ENCODE results near the gene INPP1.
"Not testable (repeated sequence)": the region's sequence is repeated elsewhere in the genome, so short reads cannot be mapped to it uniquely, and the experiment has no call there.

INPP1 gene

GRCh38 chr2:190334479-190335224, 8.7 kb upstream of the INPP1 start:
- no peak for DNase-seq

DNA sequence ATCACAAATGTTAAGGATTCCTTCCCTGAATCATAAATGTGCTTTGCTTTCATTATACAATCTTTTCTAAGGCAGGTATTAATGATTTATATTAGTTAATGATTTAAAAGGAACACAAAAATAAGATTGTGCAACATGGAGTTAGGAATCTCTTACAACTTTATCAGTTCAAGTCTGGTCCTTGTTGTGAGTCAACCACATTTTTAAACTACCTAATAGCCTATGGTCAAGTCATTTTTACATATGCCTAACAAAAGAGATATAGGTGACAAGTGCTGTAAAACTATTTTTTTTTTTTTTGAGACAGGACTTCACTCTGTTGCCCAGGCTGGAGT, 8.2 kb upstream of the INPP1 start:
- no peak for DNase-seq

GRCh38 chr2:190335584-190335983, 7.8 kb upstream of the INPP1 start:
- not testable (repeated sequence) for DNase-seq

- no peak for DNase-seq
Observed at GRCh38 chr2:190336420-190336819, 7.0 kb upstream of the INPP1 start.

- no peak for DNase-seq
Observed at GRCh38 chr2:190338453-190338852, 4.9 kb upstream of the INPP1 start.

GRCh38 chr2:190339394-190339793, 4.0 kb upstream of the INPP1 start:
- DNase-seq: no peak

DNA sequence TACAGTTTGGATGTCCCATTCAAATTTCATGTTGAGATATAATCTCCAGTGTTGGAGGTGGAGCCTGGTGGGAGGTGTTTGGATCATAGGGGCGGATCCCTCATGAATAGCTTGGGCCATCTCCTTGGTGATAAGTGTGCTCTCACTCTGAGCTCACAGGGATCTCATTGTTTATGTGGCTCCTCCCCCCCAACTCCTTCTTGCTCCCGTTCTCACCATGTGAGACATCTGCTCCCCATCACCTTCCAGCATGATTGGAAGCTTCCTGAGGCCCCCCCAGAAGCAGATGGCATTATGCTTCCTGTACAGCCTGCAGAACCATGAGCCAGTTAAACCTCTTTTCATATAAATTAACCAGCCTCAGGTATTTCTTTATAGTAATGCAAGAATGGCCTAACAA, 3.0 kb upstream of the INPP1 start:
- DNase-seq: no peak

- no peak for DNase-seq
Observed at GRCh38 chr2:190342611-190343010, 778 bp upstream of the INPP1 start.

DNA sequence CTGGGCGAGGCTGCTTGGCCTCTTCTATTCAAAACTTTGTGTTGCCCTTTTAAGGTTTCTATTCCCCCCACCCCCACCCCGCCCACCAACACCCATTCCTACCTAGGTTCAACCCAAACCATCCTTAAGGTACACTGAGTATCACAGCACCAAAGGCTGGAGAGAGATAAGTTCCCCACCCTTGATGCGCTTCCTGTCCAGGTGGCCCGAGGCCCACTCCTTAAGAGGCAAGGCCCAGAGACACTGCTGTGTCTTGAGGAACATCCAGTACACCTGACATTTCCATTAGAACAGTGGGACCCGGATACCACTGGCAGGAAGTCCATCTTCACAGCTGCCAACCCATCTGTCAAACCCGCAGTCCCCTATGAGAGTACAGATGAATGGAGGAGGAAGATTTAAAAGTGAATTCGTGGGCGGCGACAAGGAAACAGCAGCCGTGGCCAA, 277 bp upstream of the INPP1 start:
- DNase-seq: no peak

DNA sequence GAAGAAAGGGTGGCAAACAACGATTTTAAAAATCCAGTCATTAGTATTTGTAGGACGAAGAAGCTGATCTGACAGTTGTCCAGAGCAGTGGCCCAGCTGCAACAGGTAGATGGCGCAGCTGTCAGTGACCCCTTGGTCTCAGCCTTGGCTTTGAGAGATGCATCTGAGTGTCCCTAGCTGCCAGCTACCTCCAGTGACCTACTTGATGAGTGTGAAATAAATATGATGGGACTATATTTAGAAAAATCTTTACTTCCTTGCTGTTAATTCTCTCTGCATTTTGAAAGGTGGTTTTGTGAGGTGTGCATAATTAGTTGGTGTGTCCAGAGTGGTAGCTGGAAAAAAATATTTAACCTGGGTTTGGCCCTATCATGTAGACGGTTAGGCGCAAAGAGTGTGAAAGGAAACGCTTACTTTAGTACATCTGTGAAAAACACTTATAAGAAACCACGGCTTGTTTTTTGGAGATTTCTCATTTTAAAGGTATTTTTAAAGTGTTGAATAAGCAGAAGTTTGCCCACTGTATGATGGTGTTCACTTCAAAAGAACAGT, 963 bp downstream of the INPP1 start:
- DNase-seq: no peak

DNA sequence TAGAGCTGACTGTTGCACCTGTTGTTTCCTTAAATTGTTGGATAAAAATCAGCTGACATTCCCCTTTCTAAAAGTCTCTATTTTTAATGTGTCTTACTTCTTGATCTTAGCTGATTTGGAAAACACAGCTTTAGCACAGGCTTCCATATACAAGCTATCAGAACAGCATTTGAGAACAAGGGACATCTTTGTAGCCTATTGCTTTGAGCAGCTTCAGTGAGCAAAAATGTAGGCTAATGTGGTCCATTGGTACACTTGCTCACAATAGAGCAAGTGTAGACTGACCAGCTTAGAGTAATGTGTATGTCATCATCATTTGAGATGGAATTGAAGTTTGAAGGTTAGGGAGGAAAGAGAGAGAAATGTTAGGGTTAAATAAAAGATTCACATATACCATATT, 7.0 kb downstream of the INPP1 start:
- DNase-seq: no peak

DNA sequence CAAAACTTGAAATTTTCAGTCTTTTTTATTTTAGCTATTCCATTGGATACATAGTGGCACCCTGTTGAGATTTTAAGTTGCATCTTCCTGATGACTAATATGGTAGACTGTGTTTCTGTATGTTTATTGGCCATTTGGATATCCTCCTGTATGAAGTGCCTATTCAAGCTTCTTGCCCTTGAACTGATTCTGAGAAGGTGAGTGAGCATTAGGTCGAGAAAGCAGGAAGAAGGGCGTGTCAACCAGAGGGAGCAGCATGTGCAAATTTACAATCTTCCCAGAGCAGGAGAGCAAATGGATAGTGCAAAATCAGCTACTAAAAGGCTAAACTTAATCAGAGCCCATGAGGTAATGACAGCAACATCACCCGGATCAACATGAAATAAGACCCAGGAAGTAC, 8.6 kb downstream of the INPP1 start:
- no peak for DNase-seq

GRCh38 chr2:190352668-190353536, 9.5 kb downstream of the INPP1 start:
- no peak for DNase-seq

GRCh38 chr2:190353537-190353899, 10.1 kb downstream of the INPP1 start:
- DNase-seq: no peak

DNA sequence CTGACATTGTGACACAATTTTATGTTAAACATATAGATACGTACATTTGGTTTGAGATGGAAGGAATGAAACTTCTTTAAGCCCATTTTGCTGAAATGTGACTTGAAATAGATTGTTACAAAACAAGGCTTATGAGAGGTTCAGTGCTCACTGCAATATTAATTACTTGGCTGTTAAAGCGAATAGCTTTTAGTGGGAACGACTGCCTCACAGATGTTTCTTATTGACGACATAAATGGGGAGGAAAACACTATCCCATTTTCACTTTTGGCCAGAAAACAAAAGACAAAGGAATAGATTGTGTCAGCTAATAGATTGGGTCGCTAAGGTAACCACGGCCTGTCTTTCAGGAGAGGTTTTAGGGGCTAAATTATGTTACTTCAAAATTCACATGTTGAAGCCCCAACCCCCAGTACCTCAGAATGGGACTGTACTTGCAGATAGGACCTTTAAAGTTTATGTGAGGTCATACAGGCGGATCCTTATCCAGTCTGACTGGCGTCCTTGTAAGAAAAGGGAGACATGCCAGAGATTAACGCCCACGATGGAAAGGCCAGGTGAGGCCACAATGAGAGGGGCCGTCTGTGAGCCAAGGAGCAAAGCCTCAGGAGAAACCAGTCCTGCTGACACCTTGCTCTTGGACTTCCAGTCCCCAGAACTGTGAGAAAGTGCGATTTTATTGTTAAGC, 10.8 kb downstream of the INPP1 start:
- DNase-seq: no peak

DNA sequence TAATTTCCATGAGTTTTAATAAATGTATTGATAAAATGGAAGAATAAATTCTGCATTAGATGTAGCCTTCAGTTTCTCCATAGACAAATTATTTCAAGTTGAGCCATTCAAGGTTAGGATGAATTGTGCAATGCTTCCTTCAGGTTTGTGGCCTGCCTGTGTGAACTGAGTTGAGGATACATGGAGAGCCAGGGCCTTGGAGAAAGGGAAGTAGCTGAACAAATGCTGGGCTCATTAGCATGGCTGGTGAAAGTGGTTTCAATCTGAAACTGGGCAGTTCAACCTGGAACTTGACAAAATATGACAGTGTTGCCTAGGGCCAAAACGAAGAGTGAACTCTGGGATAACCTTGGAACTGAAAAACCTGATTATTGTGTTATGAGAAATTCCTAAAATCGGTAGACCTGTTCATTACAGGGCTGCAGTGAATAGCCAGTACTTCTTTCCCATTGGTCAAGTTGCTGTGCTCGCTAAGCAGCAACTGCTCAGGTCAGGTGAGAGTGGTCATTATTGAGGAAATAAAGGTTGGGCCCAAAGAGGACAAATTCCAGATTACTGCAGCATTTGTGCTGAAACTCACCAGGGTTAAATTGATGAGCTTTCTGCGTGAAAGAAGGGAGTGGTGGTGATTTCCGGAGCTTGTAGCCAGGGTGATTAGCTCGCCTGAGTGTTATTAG, 12.7 kb downstream of the INPP1 start:
- no peak for DNase-seq

DNA sequence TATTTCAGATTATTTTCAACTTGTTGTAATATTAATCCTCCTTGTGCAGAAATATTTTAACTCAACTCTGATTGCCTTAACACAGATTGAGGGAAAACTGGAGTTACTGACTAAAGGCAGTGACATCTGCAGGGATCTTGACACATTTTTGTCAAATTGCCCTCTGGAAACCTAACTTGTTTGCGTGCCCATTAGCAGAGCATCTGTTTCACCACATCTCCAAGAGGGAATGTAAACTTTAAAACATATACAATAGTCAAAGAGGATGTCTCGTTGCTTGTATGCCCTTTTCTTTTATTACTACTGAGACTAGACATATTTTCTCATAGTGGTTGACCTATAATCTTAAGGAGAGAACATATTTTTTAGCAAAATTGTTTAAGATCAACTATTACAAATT, 14.2 kb downstream of the INPP1 start:
- no peak for DNase-seq

DNA sequence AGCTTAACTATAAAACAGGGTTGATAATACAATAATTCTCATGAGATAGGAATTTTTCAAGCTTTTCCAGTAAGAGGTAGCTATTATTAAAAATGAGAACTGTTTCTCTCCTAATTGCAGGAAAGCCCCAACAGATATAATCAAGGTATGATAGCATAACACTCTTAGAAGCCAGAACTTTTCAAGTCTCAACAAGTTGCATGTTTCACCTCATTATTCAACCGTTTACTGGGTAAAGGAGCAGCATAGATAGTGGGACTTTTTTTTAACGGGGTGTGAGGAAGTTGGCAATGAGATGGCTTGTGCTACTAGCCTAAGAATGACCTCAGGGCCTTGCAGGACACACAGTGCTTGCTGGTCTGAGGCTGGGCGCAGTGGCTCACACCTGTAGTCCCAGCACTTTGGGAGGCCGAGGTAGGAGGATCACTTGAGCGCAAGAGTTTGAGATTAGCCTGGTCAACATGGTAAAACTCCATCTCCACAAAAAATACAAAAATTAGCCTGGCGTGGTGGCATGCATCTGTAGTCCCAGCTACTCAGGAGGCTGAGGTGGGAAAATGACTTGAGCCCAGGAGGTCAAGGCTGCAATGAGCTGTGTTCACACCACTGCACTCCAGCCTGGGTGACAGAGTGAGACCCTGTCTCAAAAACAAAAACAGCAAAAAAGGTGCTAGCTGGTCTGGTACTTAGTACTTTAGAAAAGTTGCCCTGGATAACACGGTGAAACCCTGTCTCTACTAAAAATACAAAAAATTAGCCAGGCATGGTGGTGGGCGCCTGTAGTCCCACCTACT, 15.5 kb downstream of the INPP1 start:
- DNase-seq: not testable (repeated sequence)

DNA sequence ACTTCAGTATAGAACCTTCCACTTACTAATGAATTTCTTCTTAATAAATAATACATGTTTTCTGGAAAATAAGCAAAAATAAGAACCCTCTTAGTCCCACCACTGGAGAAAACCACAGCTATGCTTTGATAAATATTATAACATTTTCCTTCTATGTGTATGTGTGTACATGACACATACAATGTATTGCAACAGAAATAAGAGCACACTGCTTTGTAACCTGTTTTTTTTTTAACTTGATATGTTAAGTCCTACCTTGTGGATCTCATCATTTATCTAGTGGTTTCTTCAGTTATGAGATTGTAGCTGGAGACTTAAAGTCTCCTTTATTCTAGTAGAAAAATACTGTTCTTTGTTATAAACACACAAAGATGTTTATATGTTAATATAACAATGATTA, 17.2 kb downstream of the INPP1 start:
- no peak for DNase-seq

GRCh38 chr2:190360965-190361364, 17.6 kb downstream of the INPP1 start:
- DNase-seq: no peak

- DNase-seq: no peak
Observed at GRCh38 chr2:190361572-190361971, 18.2 kb downstream of the INPP1 start.

GRCh38 chr2:190362894-190363293, 19.5 kb downstream of the INPP1 start:
- no peak for DNase-seq

Data from activated CD4-positive, alpha-beta T cell treated with anti-CD3 and anti-CD28 coated beads, Interleukin-2, amount 50 U/mL, for 4 hours (primary cell).